GM18508 (cell line): ENCODE measurements around the gene DCUN1D4.
A peak's percentile ranks its signal among the peaks of the same experiment; 100 is the strongest.

Experiments
- ATAC-seq: cut with Tn5 transposase; IDR thresholded peaks from one replicate; pipeline ENCODE4 v1.9.1; 2021; ENCODE audit warnings: moderate number of reproducible peaks; ENCODE audit not compliant: insufficient read depth, unreplicated experiment

The DCUN1D4 gene

GRCh38 chr4:51853027-51853682, 10.2 kb downstream of the DCUN1D4 start:
- no peak for ATAC-seq

DNA sequence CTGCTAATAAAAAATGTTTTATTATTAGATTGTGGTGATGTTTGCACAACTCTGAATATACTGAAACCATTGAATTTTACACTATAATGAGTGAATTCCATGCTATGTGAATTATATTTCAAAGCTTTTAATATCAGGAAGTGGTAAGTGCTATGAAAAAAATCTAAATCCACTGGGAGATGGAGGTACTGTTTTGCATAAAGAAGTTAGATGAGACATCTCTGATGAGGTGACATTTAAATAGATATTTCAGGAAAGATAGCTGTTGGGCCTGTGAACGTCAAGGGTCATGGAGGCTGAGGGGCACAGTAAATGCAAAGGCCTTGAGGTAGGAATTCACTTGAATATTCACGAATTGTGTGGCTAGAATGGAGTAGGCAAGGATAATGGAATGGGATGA, 12.3 kb downstream of the DCUN1D4 start:
- ATAC-seq, result no peak

DNA sequence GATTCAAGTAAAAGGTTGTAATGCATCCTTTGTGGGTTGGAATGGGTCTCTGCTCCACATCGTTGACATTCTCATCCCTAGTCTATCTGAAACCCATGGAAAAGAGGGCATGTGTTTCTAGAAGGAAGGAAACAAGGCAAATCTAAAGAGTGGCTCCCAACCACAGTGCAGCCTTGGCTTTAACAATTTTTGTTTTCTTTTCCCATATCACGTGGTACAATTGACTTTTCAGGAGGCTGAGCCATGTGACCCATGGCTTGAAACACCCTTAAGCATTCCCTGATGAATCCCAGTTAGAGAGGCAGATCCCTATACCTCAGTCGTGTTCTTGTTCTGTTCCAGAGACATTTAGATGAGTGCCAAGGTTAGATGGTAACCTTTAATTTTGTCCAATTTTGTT, 12.8 kb downstream of the DCUN1D4 start:
- ATAC-seq, result no peak

DNA sequence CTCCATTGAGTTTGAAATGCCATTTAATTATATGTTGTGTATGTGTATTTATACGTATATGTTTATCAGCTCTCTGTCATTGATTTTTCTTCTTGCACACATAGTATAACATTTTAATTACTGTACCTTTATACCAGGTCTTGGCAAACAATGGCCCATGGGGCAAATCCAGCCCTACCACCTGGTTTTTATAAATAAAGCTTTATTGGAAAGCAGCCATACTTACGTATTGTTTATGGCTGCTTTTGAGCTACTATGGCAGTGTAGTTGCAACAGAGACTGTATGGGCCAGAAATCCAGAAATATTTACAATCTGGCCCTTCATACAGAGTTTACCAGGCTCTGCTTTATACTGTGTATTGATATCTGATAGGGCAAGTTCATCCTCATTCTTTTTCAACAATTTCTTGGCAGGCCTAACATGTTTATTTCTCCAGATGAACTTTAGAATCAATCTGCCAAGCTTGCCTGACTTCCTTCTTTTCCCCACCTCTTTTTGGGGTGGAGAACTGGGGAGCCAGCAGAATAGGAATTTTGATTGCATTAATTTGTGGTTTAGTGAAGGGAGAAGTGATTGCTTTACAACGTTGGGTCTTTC, 15.8 kb downstream of the DCUN1D4 start:
- no peak for ATAC-seq

DNA sequence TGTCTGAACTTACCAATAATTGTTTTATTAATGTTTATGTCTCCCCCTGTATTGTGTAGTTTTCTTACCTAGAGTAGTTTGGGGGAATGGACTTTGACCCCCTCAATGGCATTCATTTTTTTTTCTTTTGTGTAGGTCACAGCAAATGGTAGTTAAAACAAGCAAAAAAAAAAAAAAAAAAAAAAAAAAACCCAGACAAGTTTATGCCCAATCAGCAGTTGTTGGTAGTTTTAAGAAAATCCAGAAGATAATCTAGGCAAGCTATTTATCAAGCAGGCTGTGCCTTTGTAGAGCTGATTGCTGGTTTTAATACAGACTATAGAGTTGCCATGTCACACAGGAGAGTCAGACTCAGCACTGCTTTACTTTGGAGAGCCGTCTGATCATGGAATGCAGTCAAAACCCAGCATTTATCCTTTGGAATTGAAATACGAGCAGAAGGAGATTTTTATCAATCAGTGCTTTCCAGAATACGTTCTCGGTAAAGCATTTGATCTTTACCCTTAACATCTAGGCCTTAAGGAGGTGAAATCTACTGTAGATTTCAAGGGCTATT, 16.6 kb downstream of the DCUN1D4 start:
- no peak for ATAC-seq

DNA sequence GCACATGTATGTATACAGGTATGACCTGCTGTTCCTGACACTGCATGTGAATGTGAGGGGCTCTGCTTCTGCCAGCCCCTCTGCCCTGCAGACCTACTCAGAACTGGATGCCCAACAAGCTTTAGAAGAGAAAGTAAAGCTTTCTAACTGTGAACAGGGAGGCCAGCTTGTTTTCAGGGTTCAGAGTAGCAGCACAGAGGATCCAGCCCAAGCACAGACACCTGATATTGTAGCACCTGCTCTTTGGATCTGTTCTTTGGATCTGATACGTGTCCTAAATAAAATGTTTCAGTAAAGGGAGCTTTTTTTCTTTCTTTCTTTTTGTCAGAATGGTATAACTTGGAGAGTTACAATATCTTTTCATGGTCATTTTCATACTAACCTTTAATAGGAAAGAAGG, 19.2 kb downstream of the DCUN1D4 start:
- no peak for ATAC-seq

GRCh38 chr4:51862781-51863180, 19.8 kb downstream of the DCUN1D4 start:
- no peak for ATAC-seq

DNA sequence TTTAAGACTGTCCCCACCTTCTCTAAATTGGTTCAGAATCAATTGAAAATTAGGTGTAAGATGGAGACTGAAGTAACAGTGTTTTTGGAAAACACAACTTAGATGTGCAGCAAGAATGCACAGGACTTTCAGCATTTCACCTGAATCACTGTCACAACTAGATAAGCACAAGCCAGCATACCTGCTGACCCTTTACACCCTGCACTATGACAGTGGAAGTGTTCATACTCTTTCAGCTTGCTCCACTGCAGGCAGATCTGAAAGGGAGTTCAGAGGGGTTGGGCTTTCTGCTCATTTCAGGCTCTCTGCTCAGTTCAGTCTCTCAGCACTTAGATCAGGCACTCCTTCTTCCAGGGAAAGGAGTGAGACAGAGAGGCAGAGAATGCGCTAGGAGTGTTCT, 22.8 kb downstream of the DCUN1D4 start:
- no peak for ATAC-seq

DNA sequence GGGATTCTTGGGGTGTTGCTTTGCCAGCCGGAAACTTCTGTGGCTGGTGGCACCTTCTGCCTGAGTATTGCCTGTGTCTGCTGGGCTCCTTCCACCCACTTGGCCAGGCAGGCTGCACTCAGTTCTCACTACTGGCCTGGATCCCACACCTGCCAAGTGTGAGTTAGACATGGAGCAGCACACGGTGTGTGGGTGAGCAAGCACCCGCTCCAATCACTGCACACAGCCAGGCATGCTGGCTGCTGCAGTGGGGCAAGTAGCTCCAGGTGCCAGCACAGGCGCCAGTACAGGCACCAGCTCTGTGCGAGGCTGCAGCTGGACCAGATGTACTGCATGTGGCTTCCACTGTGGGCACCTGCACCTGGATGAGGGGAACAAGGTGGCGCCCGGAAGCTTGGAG, 23.9 kb downstream of the DCUN1D4 start:
- ATAC-seq, result no peak

GRCh38 chr4:51867689-51868448, 24.9 kb downstream of the DCUN1D4 start:
- no peak for ATAC-seq

- ATAC-seq, result no peak
Measured at GRCh38 chr4:51868449-51868847, 25.5 kb downstream of the DCUN1D4 start.

DNA sequence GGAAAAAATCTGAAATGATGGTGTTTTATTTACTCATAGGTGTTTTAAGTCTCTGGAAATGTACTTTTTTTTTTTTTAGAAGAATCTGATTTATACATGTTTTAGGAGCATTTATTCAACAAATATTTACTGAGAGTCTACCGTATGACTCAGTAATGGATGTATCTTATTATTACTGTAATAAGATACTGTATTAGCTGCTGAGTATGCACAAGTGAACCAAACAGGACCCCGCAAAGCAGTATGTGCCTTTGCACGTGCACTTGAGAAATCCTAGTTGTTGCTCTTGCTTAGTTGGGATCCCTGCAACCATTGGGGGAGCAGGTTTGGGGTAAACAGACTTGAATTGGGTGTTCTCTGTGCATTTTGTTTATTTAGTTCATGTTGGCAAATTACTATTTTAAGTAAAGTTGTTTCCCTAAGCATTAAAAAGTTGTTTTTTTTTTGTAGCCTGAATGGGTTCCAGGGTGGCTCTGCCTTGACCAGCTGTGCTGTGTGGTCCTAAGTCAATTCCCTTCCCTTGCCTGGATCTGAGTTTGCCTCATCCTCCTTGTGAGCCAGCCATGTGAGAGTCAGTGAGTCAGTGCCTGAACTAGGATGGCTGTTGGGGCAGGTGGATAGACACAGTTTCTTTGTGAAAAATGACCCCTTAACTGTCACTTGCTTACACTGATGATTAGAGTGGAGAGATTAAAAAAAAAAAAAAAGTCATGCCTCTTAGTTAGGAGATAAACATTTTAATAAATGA, 27.7 kb downstream of the DCUN1D4 start:
- ATAC-seq, result no peak

DNA sequence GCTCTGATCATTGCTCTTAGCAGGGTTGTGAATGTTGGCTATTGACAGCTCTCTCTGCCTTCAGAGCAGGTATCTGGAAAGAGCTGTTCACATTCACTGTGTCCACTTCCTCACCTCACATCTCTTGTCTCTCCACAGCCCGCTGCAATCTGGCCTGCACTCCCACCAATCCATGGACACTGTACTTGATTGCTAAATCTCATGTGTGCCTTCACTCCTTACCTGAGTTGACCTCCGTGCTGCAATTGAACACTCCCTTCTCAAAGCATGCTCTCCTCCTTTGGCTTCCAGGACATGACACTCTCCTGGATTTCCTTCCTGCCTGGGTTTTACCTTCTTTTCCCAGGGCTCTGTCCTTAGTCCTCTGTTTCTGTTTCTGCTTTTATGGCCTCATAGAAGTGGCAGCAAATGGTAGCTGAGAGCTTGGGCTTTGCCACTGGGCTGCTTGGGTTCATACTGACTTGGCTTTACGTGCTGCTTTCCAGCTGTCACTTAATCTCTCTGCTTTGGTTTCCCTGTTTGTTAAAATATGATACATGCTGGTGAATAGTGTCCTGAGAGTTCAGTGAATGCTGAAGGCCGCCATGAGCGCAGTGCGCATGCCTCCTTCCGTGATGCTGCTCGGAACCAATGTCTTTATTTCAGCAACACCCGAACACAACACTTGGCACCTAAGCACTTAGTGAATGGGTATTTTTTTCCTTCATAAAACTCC, 29.5 kb downstream of the DCUN1D4 start:
- ATAC-seq, result no peak

GRCh38 chr4:51874551-51874950, 31.6 kb downstream of the DCUN1D4 start:
- ATAC-seq, result no peak

DNA sequence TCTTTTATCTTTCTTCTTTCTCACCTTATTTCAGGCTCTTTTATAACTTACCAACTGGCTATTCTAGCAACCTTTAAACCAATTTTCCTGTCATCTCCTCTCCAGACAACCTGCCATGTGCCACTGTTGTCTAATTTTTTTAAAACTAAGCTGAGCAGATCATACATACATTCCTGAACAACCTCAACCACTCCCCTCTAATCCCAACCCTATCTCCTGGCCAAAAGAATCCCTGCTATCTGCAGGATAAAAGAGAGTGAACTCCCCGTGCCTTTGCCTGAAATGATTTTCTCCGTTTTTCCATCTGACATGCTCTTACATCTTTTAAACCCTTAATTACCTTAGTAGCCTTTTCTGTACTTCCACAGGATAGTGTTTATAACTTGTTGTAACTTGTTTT, 35.5 kb downstream of the DCUN1D4 start:
- ATAC-seq, result no peak

DNA sequence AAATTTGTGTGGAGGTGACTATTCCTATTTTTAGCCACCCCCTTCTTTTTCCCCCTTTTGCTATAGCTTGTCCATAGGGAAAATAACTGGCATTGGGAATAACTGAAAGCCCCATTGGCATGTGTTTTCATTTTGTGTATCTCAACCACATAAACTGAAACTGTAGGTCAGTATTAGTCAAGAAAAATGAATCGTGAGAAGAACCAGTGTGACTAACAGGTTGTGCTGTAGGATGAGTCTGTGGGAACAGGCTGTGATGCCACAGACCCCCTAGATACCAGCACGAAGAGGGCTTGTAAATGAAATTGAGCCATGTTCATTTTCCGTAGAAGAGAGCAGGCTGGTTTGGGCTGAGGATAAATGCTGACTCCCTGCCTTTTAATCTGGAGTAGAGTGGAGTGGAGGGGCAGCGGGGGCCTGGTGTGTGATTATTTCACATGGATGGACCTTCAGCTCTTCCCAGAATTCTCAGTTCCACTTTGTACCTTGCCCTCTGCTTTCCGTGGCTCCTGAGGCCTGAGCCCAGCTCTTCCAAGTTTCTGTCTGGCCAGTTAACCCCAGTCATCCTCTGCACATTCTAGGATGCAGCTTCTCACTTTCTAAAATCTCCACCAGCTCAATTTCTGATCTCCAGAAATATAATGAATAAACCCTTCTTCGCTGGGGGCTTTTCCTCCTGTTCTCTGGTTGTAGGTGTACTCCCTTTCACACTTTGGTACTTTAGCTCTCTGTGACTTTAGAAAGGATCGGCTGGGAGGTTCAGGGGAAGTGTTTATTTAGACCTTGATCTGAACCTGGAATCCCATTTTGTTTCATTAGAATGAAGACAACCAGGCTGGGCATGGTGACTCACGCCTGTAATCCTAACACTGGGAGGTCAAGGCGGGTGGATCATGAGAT, 37.3 kb downstream of the DCUN1D4 start:
- ATAC-seq, result no peak

DNA sequence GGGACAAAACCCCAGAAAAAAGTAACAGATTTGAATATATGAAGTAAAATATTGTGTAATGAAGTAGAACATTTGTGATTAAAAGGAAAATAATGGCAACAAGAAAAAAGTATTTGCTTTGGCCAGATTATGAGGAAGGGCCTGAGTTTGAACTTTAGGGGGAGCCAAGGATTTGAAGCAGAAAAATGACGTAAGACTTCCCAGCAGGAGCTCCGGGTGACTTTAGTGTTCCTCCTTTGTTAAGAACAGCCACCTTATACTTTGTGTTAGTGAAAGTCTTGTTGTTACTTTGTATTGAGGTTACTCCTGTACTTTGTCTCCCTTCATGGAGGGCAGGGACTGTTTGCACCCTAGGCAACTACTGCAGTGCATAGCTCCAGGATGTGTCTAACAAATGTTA, 41.1 kb downstream of the DCUN1D4 start:
- ATAC-seq, result no peak

- ATAC-seq, result no peak
Measured at GRCh38 chr4:51884606-51885005, 41.7 kb downstream of the DCUN1D4 start.

DNA sequence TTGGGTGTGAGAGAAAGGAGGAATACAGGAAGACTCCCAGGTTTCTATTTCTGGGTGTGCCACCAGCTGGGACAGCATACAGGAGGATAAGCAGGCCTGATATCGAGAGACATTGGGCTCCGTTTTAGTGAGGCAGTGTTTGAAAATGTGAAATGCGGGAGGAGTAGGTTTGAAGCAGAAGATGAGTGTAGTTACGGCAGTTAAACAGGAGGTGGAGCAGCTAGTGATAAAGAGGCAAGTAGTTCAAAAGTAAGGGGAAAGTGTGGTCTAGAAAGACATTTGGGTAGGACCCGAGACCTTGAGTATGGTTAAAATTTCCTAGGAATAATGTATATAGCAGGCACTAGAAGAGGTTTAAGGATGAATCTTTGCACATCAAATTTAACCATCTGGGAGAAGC, 42.4 kb downstream of the DCUN1D4 start:
- peak; percentile 84 for ATAC-seq
